ENCODE data around the gene PFDN2. TPM values are rescaled to one million over a fixed set of nuclear protein-coding genes. Genes with fewer than 3 reads are reported as not detected.

The PFDN2 gene
- total and polyA plus RNA-seq, 2 of the 4 experiments (the other 2 are of a cell fraction) = 62.4 to 179 TPM

DNA sequence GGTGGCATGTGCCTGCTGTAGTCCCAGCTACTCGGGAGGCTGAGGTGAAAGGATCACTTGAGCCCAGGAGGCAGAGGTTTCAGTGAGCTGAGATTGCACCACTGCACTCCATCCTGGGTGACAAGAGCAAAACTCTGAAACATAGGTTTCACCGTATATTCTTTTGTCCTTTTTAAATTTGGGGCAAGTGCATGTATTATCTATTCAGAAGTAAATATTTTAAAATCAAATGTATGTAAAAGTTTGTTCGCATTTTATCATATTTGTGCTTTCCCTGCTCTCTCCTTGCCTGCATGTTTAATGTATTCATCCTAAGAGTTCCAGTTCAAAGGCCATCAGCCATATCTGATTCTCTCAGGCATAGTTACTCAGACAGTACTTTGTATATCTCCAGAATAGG is 28.0 kb upstream of the PFDN2 start:
- CTCF ChIA-PET = no interaction called here
- dilution Hi-C loops (cut with HindIII; ENCODE audit: low sequenced_read_pairs, unreplicated experiment) = no loop called here

More for the DNA sequence above, 28.0 kb upstream of the PFDN2 start:
- Histone ChIP-seq H3K14ac (replicated peaks; ENCODE audit: low read depth, low read length) (no peak overlapping the region), H3K27ac (ENCODE audit: insufficient read depth, low read length) (no peak overlapping the region), H3K4me2 (ENCODE audit: low read depth, low read length) (no peak overlapping the region), H3K9me1 (ENCODE audit: insufficient read depth, low read length) (no peaks in the 10 kb centered on the region), H3K36me3 (ENCODE audit: control insufficient read depth, insufficient read depth, low read length) (no peaks in the 10 kb centered on the region), H3K4me3 (ENCODE audit: insufficient read depth, low read depth, low read length) (no peak overlapping the region), H3K56ac (ENCODE audit: extremely low read depth, insufficient read depth, low read length) (no peak overlapping the region), H3K9ac (ENCODE audit: low read depth, low read length) (no peak overlapping the region), H3K4me1 (ENCODE audit: control insufficient read depth, insufficient read depth, low read length) (no peaks in the 10 kb centered on the region), H3K79me1 (ENCODE audit: low read depth in 1 of 2, low read length in 2 of 2) (no peaks in the 10 kb centered on the region), H4K5ac (ENCODE audit: low read depth, low read length) (no peak overlapping the region), H3K23ac (ENCODE audit: low read depth, low read length) (no peak overlapping the region), H3K9me3 (ENCODE audit: control insufficient read depth, insufficient read depth, low read length) (no peaks in the 10 kb centered on the region), H2AK5ac (ENCODE audit: low read depth, low read length) (no peak overlapping the region), H2AFZ (replicated peaks; ENCODE audit: low read length, poor library complexity) (no peak overlapping the region), H2BK120ac (ENCODE audit: low read depth, low read length) (no peak overlapping the region), H4K8ac (ENCODE audit: low read depth in 2 of 2, low read length in 2 of 2) (no peak overlapping the region), H2BK5ac (ENCODE audit: low read depth, low read length, poor library complexity, severe bottlenecking) (no peak overlapping the region), H2BK20ac (ENCODE audit: low read depth, low read length) (no peak overlapping the region), H3K27me3 (ENCODE audit: control insufficient read depth, insufficient read depth, low read length) (no peaks in the 10 kb centered on the region), H4K91ac (ENCODE audit: insufficient read depth, low read depth, low read length) (no peak overlapping the region), H2BK15ac (ENCODE audit: low read depth, low read length) (no peak overlapping the region), H2AK9ac (replicated peaks; ENCODE audit: low read depth, low read length, poor library complexity) (no peak overlapping the region), H3K18ac (ENCODE audit: low read depth, low read length) (no peak overlapping the region), H4K20me1 (ENCODE audit: insufficient read depth, low read length) (no peaks in the 10 kb centered on the region), H3K4ac (ENCODE audit: low read depth, low read length) (no peak overlapping the region)
- DNase-seq = no peak
- POLR2A ChIA-PET (ENCODE audit: unreplicated experiment) = no interaction called here
- no peak for ATAC-seq (ENCODE audit: low read depth)
- no TSS peak for BruUV-seq (replicated peaks)
- TF ChIP-seq RCOR1 (IDR thresholded peaks at IDR 0.05; ENCODE audit: insufficient replicate concordance, low read length) (no peak), MAFK (IDR thresholded peaks at IDR 0.05; ENCODE audit: low read depth, low read length) (no peak), POLR2A (IDR thresholded peaks at IDR 0.05; ENCODE audit: low read depth, low read length) (no peak), MXI1 (IDR thresholded peaks at IDR 0.05; ENCODE audit: borderline replicate concordance, low read depth, low read length) (no peak), RAD21 (IDR thresholded peaks at IDR 0.05; ENCODE audit: low read length) (no peak), CHD1 (IDR thresholded peaks at IDR 0.05; ENCODE audit: low read depth, low read length) (no peak)
- TF ChIP-seq, protein P1, sequence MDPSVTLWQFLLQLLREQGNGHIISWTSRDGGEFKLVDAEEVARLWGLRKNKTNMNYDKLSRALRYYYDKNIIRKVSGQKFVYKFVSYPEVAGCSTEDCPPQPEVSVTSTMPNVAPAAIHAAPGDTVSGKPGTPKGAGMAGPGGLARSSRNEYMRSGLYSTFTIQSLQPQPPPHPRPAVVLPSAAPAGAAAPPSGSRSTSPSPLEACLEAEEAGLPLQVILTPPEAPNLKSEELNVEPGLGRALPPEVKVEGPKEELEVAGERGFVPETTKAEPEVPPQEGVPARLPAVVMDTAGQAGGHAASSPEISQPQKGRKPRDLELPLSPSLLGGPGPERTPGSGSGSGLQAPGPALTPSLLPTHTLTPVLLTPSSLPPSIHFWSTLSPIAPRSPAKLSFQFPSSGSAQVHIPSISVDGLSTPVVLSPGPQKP (IDR thresholded peaks at IDR 0.05; ENCODE audit: borderline replicate concordance, low read depth, low read length) = no peak
- 100% methylated on average over 2 of the region's 3 CpGs; no CpG with 5 or more reads in 1 of the 2 experiments for WGBS, 2 experiments (ENCODE audit: extremely low coverage in 2 of 2, insufficient read length in 1 of 2)
- intact Hi-C loops (cut with micrococcal nuclease) = no loop called here
- in situ Hi-C loops (cut with MboI; ENCODE audit: low sequenced_read_pairs) = no loop called here
